ENCODE results near the gene LIG4. TPM values are rescaled to one million over a fixed set of nuclear protein-coding genes. Genes with fewer than 3 reads are reported as not detected.

LIG4 gene
- total RNA-seq, 2 experiments from 2014 or later = 9.5 to 10.8 TPM

DNA sequence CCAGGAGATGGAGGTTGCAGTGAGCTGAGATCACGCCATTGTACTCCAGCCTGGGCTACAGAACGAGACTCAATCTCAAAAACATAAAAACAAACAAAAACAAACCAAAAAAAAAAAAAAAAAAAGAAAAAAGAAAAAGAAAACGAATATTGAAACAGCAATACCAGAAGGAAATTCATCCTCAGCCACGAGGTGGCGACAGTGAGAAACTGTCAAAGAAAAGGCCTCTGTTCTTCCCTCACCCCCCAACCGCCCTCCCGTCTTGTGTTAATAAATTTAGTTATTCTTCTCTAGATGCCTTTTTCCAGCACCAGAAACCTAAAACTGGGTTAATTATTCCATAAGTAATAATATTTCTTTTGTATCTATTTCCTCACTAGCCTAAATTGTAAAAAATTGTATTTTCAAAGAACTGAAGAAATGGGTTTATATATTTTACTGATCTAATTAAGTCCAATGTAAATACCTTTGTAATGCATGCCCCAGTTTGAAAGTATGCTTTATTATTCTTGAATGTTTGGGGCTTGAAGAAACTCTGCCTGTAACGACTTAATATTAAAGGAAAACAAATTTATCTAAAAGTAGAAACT is 38.6 kb downstream of the LIG4 start:
- ChIA-PET POLR2A (no interaction called here), CTCF (interaction anchor here (0.7 kb wide), 1 partner anchor 146 kb away, joined by 4 read pairs; no protein-coding TSS in a partner anchor)
- no peaks in the 10 kb centered on the region for H3K36me3 Mint-ChIP-seq (ENCODE audit: low read depth)
- H3K4me1 Mint-ChIP-seq = no peaks in the 10 kb centered on the region
- no peak overlapping the region for H3K27ac Mint-ChIP-seq
- peaks cover 5% of the 10 kb centered on the region for H3K27me3 Mint-ChIP-seq
- H3K4me3 Mint-ChIP-seq = no peak overlapping the region
- H3K9me3 Mint-ChIP-seq = peaks cover 5% of the 10 kb centered on the region
- peak; percentile 54 for DNase-seq

DNA sequence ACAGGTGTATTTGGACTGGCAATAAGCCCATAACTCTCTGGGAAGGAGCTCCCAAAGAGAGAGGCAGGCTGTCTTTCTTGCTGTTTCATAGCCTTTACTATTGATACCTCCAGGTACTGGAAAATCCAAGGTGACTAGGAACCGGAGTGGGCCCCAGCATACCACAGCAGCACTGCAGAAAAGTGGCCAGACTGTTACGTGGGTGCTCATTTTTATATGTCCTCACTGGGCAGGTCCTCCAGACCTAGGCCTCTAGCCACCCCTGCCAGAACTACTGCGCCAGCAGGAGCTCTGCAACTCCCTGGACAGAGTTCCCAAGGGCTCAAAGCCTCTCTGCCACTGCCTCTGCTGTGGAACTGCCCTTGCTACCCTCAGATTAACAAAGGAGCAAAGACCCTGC is 46.4 kb downstream of the LIG4 start:
- Mint-ChIP-seq H3K36me3 (ENCODE audit: low read depth) (no peaks in the 10 kb centered on the region), H3K27ac (no peak overlapping the region), H3K4me1 (no peaks in the 10 kb centered on the region), H3K27me3 (peaks cover 5% of the 10 kb centered on the region), H3K9me3 (peaks cover 6% of the 10 kb centered on the region), H3K4me3 (no peak overlapping the region)
- ChIA-PET CTCF (no interaction called here), POLR2A (no interaction called here)
- DNase-seq = no peak

DNA sequence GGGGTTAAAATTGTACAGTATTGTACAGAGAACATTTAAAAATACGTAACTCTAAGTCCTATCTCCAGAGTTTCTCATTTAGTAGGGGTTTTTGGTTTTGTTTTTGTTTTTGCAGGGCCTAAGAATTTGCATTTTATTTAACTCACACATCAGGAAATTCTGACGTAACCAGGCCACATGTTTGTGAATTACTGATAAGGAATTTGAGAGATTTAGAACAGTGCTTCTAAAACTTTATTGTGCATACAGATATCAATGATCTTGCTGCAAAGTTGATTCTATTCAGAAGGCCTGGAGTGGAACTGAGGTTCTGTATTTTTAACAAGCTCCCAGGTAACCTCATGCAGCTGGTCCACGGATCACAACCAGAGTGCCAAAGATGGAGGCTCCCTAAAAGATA is 49.3 kb downstream of the LIG4 start:
- no peak overlapping the region for H3K4me3 Mint-ChIP-seq
- H3K4me1 Mint-ChIP-seq = no peaks in the 10 kb centered on the region
- H3K27me3 Mint-ChIP-seq = no peaks in the 10 kb centered on the region
- DNase-seq = no peak
- H3K9me3 Mint-ChIP-seq = peaks cover under 1% of the 10 kb centered on the region
- H3K27ac Mint-ChIP-seq = no peak overlapping the region
- ChIA-PET POLR2A (no interaction called here), CTCF (no interaction called here)
- no peaks in the 10 kb centered on the region for H3K36me3 Mint-ChIP-seq (ENCODE audit: low read depth)

DNA sequence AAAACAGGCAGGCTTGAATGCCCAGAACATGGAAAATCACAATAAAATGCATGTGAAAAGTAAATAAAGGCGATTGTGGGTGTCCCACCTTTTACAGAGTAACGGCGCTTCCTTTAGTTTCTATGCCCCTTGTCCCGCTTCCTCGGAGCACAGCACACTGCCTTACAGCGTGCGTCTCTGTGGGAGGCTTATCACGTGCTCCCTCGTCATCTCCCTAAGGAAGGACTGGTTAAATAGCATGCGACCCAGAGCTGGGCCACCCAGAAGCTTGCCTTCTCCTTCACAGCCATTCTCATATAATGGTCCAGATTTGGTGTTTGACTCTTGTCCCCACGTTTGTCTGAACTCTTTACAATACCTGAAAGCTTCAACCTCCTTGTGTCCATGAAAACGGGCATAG is 56.6 kb downstream of the LIG4 start:
- H3K4me3 Mint-ChIP-seq = no peak overlapping the region
- CTCF ChIA-PET = no interaction called here

More for the DNA sequence above, 56.6 kb downstream of the LIG4 start:
- no peak for DNase-seq
- Mint-ChIP-seq H3K27me3 (peaks cover 2% of the 10 kb centered on the region), H3K4me1 (no peaks in the 10 kb centered on the region), H3K9me3 (no peaks in the 10 kb centered on the region), H3K36me3 (ENCODE audit: low read depth) (no peaks in the 10 kb centered on the region), H3K27ac (no peak overlapping the region)
- POLR2A ChIA-PET = no interaction called here

Other genes with a start within 250 kb of the LIG4 start
- 1 to 10 TPM; 9.1 to 9.9 TPM for gene ABHD13, start 2.9 kb upstream of the LIG4 start, total RNA-seq
- gene TNFSF13B, start 54.2 kb upstream of the LIG4 start, total RNA-seq = 10 to 100 TPM; 11.7 to 12.7 TPM